A549 (cell line): Measurements from ENCODE around the gene TCP11L1. TPM values are rescaled to one million over a fixed set of nuclear protein-coding genes. Genes with fewer than 3 reads are reported as not detected.
"Not testable (repeated sequence)": the region's sequence is repeated elsewhere in the genome, so short reads cannot be mapped to it uniquely, and the experiment has no call there.

Source experiments
- ATAC-seq, 2 experiments: fragments of 200-7000 bp in 1 of 2; fragments of >200 bp in 1 of 2; cut with Nextera tagmentation in 1 of 2; cut with Tn5 transposase in 1 of 2; 3 replicates each; pipeline versions ENCODE4 v1.8.0 to v1.9.1; 2018 to 2020; ENCODE audit warnings: mild to moderate bottlenecking in 1 of 2, moderate library complexity in 1 of 2
- CTCF ChIA-PET: fragments of 300-600 bp; sonication (Branson Sonifier 250); formaldehyde crosslinking; extraction: SDS; loops from one replicate; lab custom pipeline; 2021; ENCODE audit warnings: antibody characterized with exemption, inconsistent platforms; lab: Yijun Ruan, JAX
- POLR2A ChIA-PET: fragments of 350-600 bp; formaldehyde crosslinking; extraction: SDS; loops from one replicate; lab custom pipeline; 2021; ENCODE audit warnings: antibody characterized with exemption, inconsistent platforms; lab: Yijun Ruan, JAX
- DNase-seq, 2 experiments: peaks; one replicate each; pipeline versions ENCODE4 v3.0.0 to v3.0.0-alpha.2; 2011 to 2016; ENCODE audit warnings: low read depth in 1 of 2, low spot score in 1 of 2
- FAIRE-seq: peaks from 2 replicates; lab custom pipeline; 2011; peaks lifted over from hg19 to GRCh38; lab: Jason Lieb, UNC
- H3K27ac ChIP-seq, 2 experiments: fragments of >200 bp; sonication (Bioruptor Twin); formaldehyde crosslinking; 3 replicates each; pipeline ENCODE4 v1.5.1; 2016 to 2017
- H3K4me1 ChIP-seq: fragments of >200 bp; sonication (Bioruptor Twin); formaldehyde crosslinking; 3 replicates; pipeline ENCODE4 v1.6.1; 2016
- H3K4me2 ChIP-seq: fragments of >200 bp; sonication (Bioruptor Twin); formaldehyde crosslinking; 3 replicates; pipeline ENCODE4 v1.6.1; 2016
- H3K4me3 ChIP-seq: fragments of >200 bp; sonication (Bioruptor Twin); formaldehyde crosslinking; 3 replicates; pipeline ENCODE4 v1.5.1; 2016
- H3K9me3 ChIP-seq: fragments of >200 bp; sonication (Bioruptor Twin); formaldehyde crosslinking; 3 replicates; pipeline ENCODE4 v1.6.1; 2016
- ATOH8 ChIP-seq: fragments of 250-450 bp; sonication (Bioruptor Pico); IDR thresholded peaks from 2 replicates; pipeline ENCODE4 v1.5.0; 2020; ENCODE audit warnings: low read depth, mild to moderate bottlenecking, moderate library complexity
- CBX2 ChIP-seq: fragments of 200-600 bp; sonication (generic); IDR thresholded peaks from 2 replicates; pipeline ENCODE4 v1.6.1; 2016; ENCODE audit warnings: low read depth, mild to moderate bottlenecking, borderline replicate concordance
- ELK1 ChIP-seq: fragments of 150-350 bp; IDR thresholded peaks from 2 replicates; pipeline ENCODE4 v1.6.1; 2014; ENCODE audit warnings: low read depth, mild to moderate bottlenecking, low read length
- FOSL2 ChIP-seq, 2 experiments: fragments of 450-650 bp in 1 of 2; fragments of >200 bp in 1 of 2; sonication (Bioruptor Twin) in 1 of 2; formaldehyde crosslinking; IDR thresholded peaks; 2 replicates each; pipeline versions ENCODE4 v1.5.0 to v1.6.1; 2016 to 2020; ENCODE audit warnings: mild to moderate bottlenecking in 1 of 2, moderate library complexity in 1 of 2
- KDM5A ChIP-seq: fragments of 200-600 bp; sonication (generic); IDR thresholded peaks from 2 replicates; pipeline ENCODE4 v1.6.1; 2016; ENCODE audit warnings: antibody characterized with exemption, mild to moderate bottlenecking
- REST ChIP-seq: fragments of 200-600 bp; sonication (generic); IDR thresholded peaks from 2 replicates; pipeline ENCODE4 v1.6.1; 2016; ENCODE audit warnings: antibody characterized with exemption, mild to moderate bottlenecking, moderate library complexity
- ZFP36 ChIP-seq: fragments of 450-650 bp; IDR thresholded peaks from 2 replicates; pipeline ENCODE4 v1.6.1; 2014; ENCODE audit warnings: borderline replicate concordance; ENCODE audit not compliant: partially characterized antibody
- WGBS: methylation state at CpG from one replicate; pipeline ENCODE4 v1.1.6; 2017; ENCODE audit errors: missing lambda C conversion rate; 5-methylcytosine and 5-hydroxymethylcytosine counted together
- polyA plus RNA-seq, 4 experiments: library from polyadenylated mRNA; depleted of rRNA in 3 of 4; stranded (reverse); fragments of >200 nt; fragmentation: RNase III in 1 of 4; extraction: RNeasy Plus Mini Kit Qiagen cat#74134 plus additional on column Dnase treatment in 1 of 4; gene quantifications; 2 replicates in 3 of 4; 3 replicates in 1 of 4; pipeline ENCODE4 v1.2.3, GENCODE V29; 2011 to 2017
- small RNA-seq, 6 experiments: library from RNA; depleted of rRNA; stranded (forward); fragments of <200 nt; gene quantifications; one replicate each; pipeline ENCODE3, GENCODE V24; 2012

TCP11L1 gene
- polyA plus RNA-seq, 2 of the 4 experiments (the other 2 are of a cell fraction): 30.3 to 42.1 TPM

GRCh38 chr11:33110083-33110482, 70.7 kb downstream of the TCP11L1 start (continued):
- TF ChIP-seq ELK1 (no peak), ATOH8 (CRISPR knock-in tag) (no peak), KDM5A (no peak), ZFP36 (no peak), REST (no peak)

DNA sequence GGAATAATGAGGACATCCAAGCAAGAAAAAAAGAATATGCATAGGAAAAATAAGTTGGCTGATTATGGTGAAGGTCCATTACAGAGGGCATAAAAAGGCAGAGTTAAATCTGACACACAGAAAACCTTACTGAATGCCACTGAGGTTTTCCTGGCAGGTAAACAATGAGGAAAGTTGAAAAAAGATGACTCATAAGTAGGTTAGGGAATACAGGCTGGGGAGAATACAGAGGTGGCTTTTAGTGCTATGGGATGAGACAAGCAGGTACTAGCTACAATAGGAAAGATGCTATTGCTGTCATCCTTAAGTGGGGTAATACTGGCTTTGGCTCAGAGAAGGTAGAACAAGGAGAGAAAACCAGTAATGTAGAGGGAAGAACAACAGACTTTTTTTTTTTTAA, 77.2 kb downstream of the TCP11L1 start:
- ChIA-PET CTCF (interaction anchor here (0.6 to 0.7 kb wide), 2 partner anchors 10 to 233 kb away, joined by 3 to 4 read pairs; no protein-coding TSS in a partner anchor), POLR2A (no interaction called here)
- ATAC-seq (peak; percentile 19 to 50; a peak in 3 of 6 replicates), DNase-seq (peak in 1 of 2 experiments; percentile 10), FAIRE-seq (no peak)
- Histone ChIP-seq H3K4me1 (peaks cover 11% of the 10 kb centered on the region; the same call in 2 of the 3 replicates), H3K4me3 (no peak overlapping the region), H3K4me2 (no peak overlapping the region), H3K9me3 (no peaks in the 10 kb centered on the region), H3K27ac (no peak overlapping the region)
- no peak for TF ChIP-seq CBX2
- TF ChIP-seq FOSL2 (IDR thresholded peaks at IDR 0.05): no peak
- peak; percentile 65 for TF ChIP-seq FOSL2 (CRISPR knock-in tag; IDR thresholded peaks at IDR 0.05)

GRCh38 chr11:33122696-33123095, 83.3 kb downstream of the TCP11L1 start:
- H3K4me1 ChIP-seq, POLR2A ChIA-PET, ATAC-seq, H3K4me3 ChIP-seq, H3K9me3 ChIP-seq, FAIRE-seq, DNase-seq, H3K27ac ChIP-seq, H3K4me2 ChIP-seq: not testable (repeated sequence)
- WGBS: 100% methylated on average over 1 of the region's 1 CpG
- CTCF ChIA-PET: interaction anchor here (1.3 to 1.6 kb wide), 2 partner anchors 8 to 57 kb away, joined by 3 to 4 read pairs; no protein-coding TSS in a partner anchor

Small RNAs within 50 kb of the gene (small RNA-seq; reads per million reads assigned to genes)
- 0 reads per million in 6 experiments for gene RF00019

Other genes with a start within 250 kb of the TCP11L1 start
- gene CCDC73, start 244.9 kb upstream of the TCP11L1 start, polyA plus RNA-seq (2011; rRNA removed): 0.03 TPM in 2 replicates
- gene CCDC73, start 244.9 kb upstream of the TCP11L1 start, polyA plus RNA-seq (2017; fragmentation: RNase III; extraction: RNeasy Plus Mini Kit Qiagen cat#74134 plus additional on column Dnase treatment): 0.03 TPM in 1 of 3 replicates, not detected in the others
- 0.83 and 0.85 TPM in 2 replicates for gene PRRG4, start 209.6 kb upstream of the TCP11L1 start, polyA plus RNA-seq (2011; rRNA removed)
- gene PRRG4, start 209.6 kb upstream of the TCP11L1 start, polyA plus RNA-seq (2017; fragmentation: RNase III; extraction: RNeasy Plus Mini Kit Qiagen cat#74134 plus additional on column Dnase treatment): 0.72 to 1.4 TPM (median 1.3 TPM) in 3 replicates
- gene QSER1, start 146.8 kb upstream of the TCP11L1 start, polyA plus RNA-seq (2011; rRNA removed): 27.2 and 29.8 TPM in 2 replicates
- gene QSER1, start 146.8 kb upstream of the TCP11L1 start, polyA plus RNA-seq (2017; fragmentation: RNase III; extraction: RNeasy Plus Mini Kit Qiagen cat#74134 plus additional on column Dnase treatment): 13.2 to 15.8 TPM (median 13.8 TPM) in 3 replicates
- 15.2 and 16.6 TPM in 2 replicates for gene DEPDC7, start 23.7 kb upstream of the TCP11L1 start, polyA plus RNA-seq (2011; rRNA removed)
- gene DEPDC7, start 23.7 kb upstream of the TCP11L1 start, polyA plus RNA-seq (2017; fragmentation: RNase III; extraction: RNeasy Plus Mini Kit Qiagen cat#74134 plus additional on column Dnase treatment): 15.1 to 15.3 TPM (median 15.2 TPM) in 3 replicates
- gene CSTF3, start 121.9 kb downstream of the TCP11L1 start, polyA plus RNA-seq (2011; rRNA removed): 41.4 and 53.9 TPM in 2 replicates
- gene CSTF3, start 121.9 kb downstream of the TCP11L1 start, polyA plus RNA-seq (2017; fragmentation: RNase III; extraction: RNeasy Plus Mini Kit Qiagen cat#74134 plus additional on column Dnase treatment): 53.2 to 67.5 TPM (median 57.1 TPM) in 3 replicates
- 31.6 and 37.5 TPM in 2 replicates for gene HIPK3, start 217.8 kb downstream of the TCP11L1 start, polyA plus RNA-seq (2011; rRNA removed)
- gene HIPK3, start 217.8 kb downstream of the TCP11L1 start, polyA plus RNA-seq (2017; fragmentation: RNase III; extraction: RNeasy Plus Mini Kit Qiagen cat#74134 plus additional on column Dnase treatment): 12.7 to 15.7 TPM (median 15.1 TPM) in 3 replicates